ENCODE results near the gene LLGL1.

GRCh38 chr17:18206962-18207361 lies 18.5 kb upstream of the LLGL1 start:
- TF ChIP-seq CTCF (IDR thresholded peaks at IDR 0.05; ENCODE audit: poor library complexity, severe bottlenecking) = no peak
- no peak for TF ChIP-seq TAF1 (IDR thresholded peaks at IDR 0.05; ENCODE audit: low read depth)
- TF ChIP-seq SMC3 (conservative IDR thresholded peaks at IDR 0.05; ENCODE audit: poor library complexity) = no peak
- no peak for TF ChIP-seq REST (IDR thresholded peaks at IDR 0.05; ENCODE audit: borderline replicate concordance)
- no peak for TF ChIP-seq POLR2AphosphoS5 (IDR thresholded peaks at IDR 0.05)
- no peak for TF ChIP-seq RAD21 (conservative IDR thresholded peaks at IDR 0.05)
- no peak for TF ChIP-seq EP300 (conservative IDR thresholded peaks at IDR 0.05; ENCODE audit: poor library complexity, severe bottlenecking)

Measured in neural cell (in vitro differentiated cells).